ENCODE data around the gene RASSF5. TPM values are rescaled to one million over a fixed set of nuclear protein-coding genes. Genes with fewer than 3 reads are reported as not detected.

RASSF5 gene
- total RNA-seq, 2 experiments from 2014 or later: 215 to 218 TPM

- intact Hi-C loops (cut with micrococcal nuclease): loop anchor here (5.0 kb wide), 1 partner anchor 74 kb away; the partner anchor contains the start of gene RASSF5
- Mint-ChIP-seq H3K4me1 (ENCODE audit: low read depth) (peaks cover 88% of the 10 kb centered on the region), H3K27ac (peak overlapping the region; percentile 100), H3K4me3 (peak overlapping the region; percentile 76), H3K36me3 (ENCODE audit: low read depth) (peaks cover 91% of the 10 kb centered on the region), H3K9me3 (no peaks in the 10 kb centered on the region), H3K27me3 (no peaks in the 10 kb centered on the region)
- ChIA-PET POLR2A (interaction anchor here (0.9 to 30.6 kb wide), 10 partner anchors 10 to 147 kb away, joined by 3 to 1021 read pairs (median 8); partner anchors contain the start of genes EIF2D and RASSF5), CTCF (interaction anchor here (0.8 to 19.1 kb wide), 13 partner anchors 8 to 354 kb away, joined by 3 to 583 read pairs (median 5); partner anchors contain the start of gene EIF2D)
- DNase-seq (peak; percentile 73), ATAC-seq (no peak)
- no peak for TF ChIP-seq CTCF (IDR thresholded peaks at IDR 0.05)
Measured at GRCh38 chr1:206581571-206581981, 74.2 kb downstream of the RASSF5 start.

- Mint-ChIP-seq H3K4me1 (ENCODE audit: low read depth) (peaks cover 88% of the 10 kb centered on the region), H3K4me3 (peak overlapping the region; percentile 76), H3K27ac (peak overlapping the region; percentile 100), H3K27me3 (no peaks in the 10 kb centered on the region), H3K36me3 (ENCODE audit: low read depth) (peaks cover 92% of the 10 kb centered on the region), H3K9me3 (no peaks in the 10 kb centered on the region)
- ATAC-seq (no peak), DNase-seq (no peak)
- CTCF ChIA-PET: interaction anchor here (0.9 to 19.1 kb wide), 19 partner anchors 10 to 117 kb away, joined by 3 to 583 read pairs (median 17); partner anchors contain the start of genes DYRK3 and IKBKE
- intact Hi-C loops (cut with micrococcal nuclease): loop anchor here (2.0 to 5.0 kb wide), 3 partner anchors 26 to 75 kb away; partner anchors contain the start of gene RASSF5
- no peak for TF ChIP-seq CTCF (IDR thresholded peaks at IDR 0.05)
- POLR2A ChIA-PET: interaction anchor here (1.2 to 30.6 kb wide), 3 partner anchors 21 to 119 kb away, joined by 3 to 1021 read pairs (median 3); no protein-coding TSS in a partner anchor
Measured at GRCh38 chr1:206582537-206582936, 75.2 kb downstream of the RASSF5 start.

- ATAC-seq (no peak), DNase-seq (peak; percentile 71)
- intact Hi-C loops (cut with micrococcal nuclease): loop anchor here (2.0 to 5.0 kb wide), 3 partner anchors 26 to 76 kb away; partner anchors contain the start of gene RASSF5
- ChIA-PET CTCF (interaction anchor here (0.6 to 19.1 kb wide), 29 partner anchors 8 to 330 kb away, joined by 3 to 583 read pairs (median 9); partner anchors contain the start of genes DYRK3 and IKBKE), POLR2A (interaction anchor here (1.1 to 30.6 kb wide), 7 partner anchors 8 to 119 kb away, joined by 3 to 1021 read pairs (median 4); partner anchors contain the start of gene IKBKE)
- Mint-ChIP-seq H3K36me3 (ENCODE audit: low read depth) (peaks cover 93% of the 10 kb centered on the region), H3K9me3 (no peaks in the 10 kb centered on the region), H3K4me1 (ENCODE audit: low read depth) (peaks cover 88% of the 10 kb centered on the region), H3K27me3 (no peaks in the 10 kb centered on the region), H3K4me3 (peak overlapping the region; percentile 76), H3K27ac (peak overlapping the region; percentile 100)
- TF ChIP-seq CTCF (IDR thresholded peaks at IDR 0.05): no peak
Measured at GRCh38 chr1:206582971-206583706, 75.8 kb downstream of the RASSF5 start.

- peak; percentile 22 for ATAC-seq
- peak; percentile 91 for DNase-seq
- Mint-ChIP-seq H3K36me3 (ENCODE audit: low read depth) (peaks cover 91% of the 10 kb centered on the region), H3K27ac (peak overlapping the region; percentile 100), H3K4me1 (ENCODE audit: low read depth) (peaks cover 88% of the 10 kb centered on the region), H3K4me3 (peak overlapping the region; percentile 76), H3K27me3 (no peaks in the 10 kb centered on the region), H3K9me3 (no peaks in the 10 kb centered on the region)
- peak; percentile 96 for TF ChIP-seq CTCF (IDR thresholded peaks at IDR 0.05)
- CTCF ChIA-PET: interaction anchor here (0.6 to 19.1 kb wide), 33 partner anchors 9 to 329 kb away, joined by 3 to 583 read pairs (median 8); partner anchors contain the start of genes DYRK3 and IKBKE
- POLR2A ChIA-PET: interaction anchor here (0.7 to 30.6 kb wide), 9 partner anchors 9 to 114 kb away, joined by 3 to 1021 read pairs (median 4); partner anchors contain the start of gene IKBKE
- intact Hi-C loops (cut with micrococcal nuclease): loop anchor here (2.0 to 5.0 kb wide), 3 partner anchors 27 to 77 kb away; partner anchors contain the start of gene RASSF5
Measured at GRCh38 chr1:206583707-206584648, 76.6 kb downstream of the RASSF5 start.

All from activated CD8-positive, alpha-beta T cell treated with anti-CD3 and anti-CD28 coated beads for 36 hours (primary cell).